Activated T-helper 2 cell treated with anti-CD3 and anti-CD28 coated beads, Interferon-gamma antibody, Interleukin-2, Interleukin-4, amounts not matched to agents 10 μg/mL and 5 μg/mL and 100 μg/mL, durations not matched to agents 14 hours and 24 hours and 36 hours (primary cell): ENCODE measurements around the gene FADS2. TPM values are rescaled to one million over a fixed set of nuclear protein-coding genes. Genes with fewer than 3 reads are reported as not detected.

Source experiments
- DNase-seq: peaks from one replicate; pipeline ENCODE4 v3.0.0; 2021; ENCODE audit warnings: low spot score
- H3K27ac Mint-ChIP-seq: one replicate; pipeline ENCODE4 v1.8.0; 2021; ENCODE audit warnings: mixed read lengths
- H3K27me3 Mint-ChIP-seq: one replicate; pipeline ENCODE4 v1.8.0; 2021; ENCODE audit warnings: low read depth, mixed read lengths
- H3K36me3 Mint-ChIP-seq: one replicate; pipeline ENCODE4 v1.8.0; 2021; ENCODE audit warnings: low read depth, mixed read lengths
- H3K4me1 Mint-ChIP-seq: one replicate; pipeline ENCODE4 v1.8.0; 2021; ENCODE audit warnings: low read depth, mixed read lengths
- H3K4me3 Mint-ChIP-seq: one replicate; pipeline ENCODE4 v1.8.0; 2021; ENCODE audit warnings: low read depth, mild to moderate bottlenecking, moderate library complexity, mixed read lengths
- H3K9me3 Mint-ChIP-seq: one replicate; pipeline ENCODE4 v1.8.0; 2021; ENCODE audit warnings: mixed read lengths
- intact Hi-C: fragments of 100-400 bp; cut with micrococcal nuclease; formaldehyde crosslinking; loops from one replicate; pipeline ENCODE4 v1.15.1; 2023
- total RNA-seq: library from RNA; stranded (reverse); gene quantifications from 2 replicates; pipeline ENCODE4 v1.2.3, GENCODE V29; 2022

The FADS2 gene
- total RNA-seq, 1 donor from 2014 or later: 366 TPM

GRCh38 chr11:61815790-61816735, 12.0 kb upstream of the FADS2 start:
- intact Hi-C loops: loop anchor here (1.0 to 2.0 kb wide), 5 partner anchors 12 to 829 kb away; partner anchors contain the start of genes FADS2, FEN1 and TMEM258
- H3K27ac Mint-ChIP-seq: peak overlapping the region; percentile 96
- peak; percentile 62 for DNase-seq
- H3K9me3 Mint-ChIP-seq: no peaks in the 10 kb centered on the region
- peak overlapping the region; percentile 99 for H3K4me3 Mint-ChIP-seq
- peaks cover 46% of the 10 kb centered on the region for H3K36me3 Mint-ChIP-seq
- peaks cover 22% of the 10 kb centered on the region for H3K4me1 Mint-ChIP-seq
- no peaks in the 10 kb centered on the region for H3K27me3 Mint-ChIP-seq

- Mint-ChIP-seq H3K4me3 (peak within 1 kb of the TSS; percentile 99), H3K27ac (peak within 1 kb of the TSS; percentile 96), H3K4me1 (peaks cover 20% of the 10 kb centered on the region), H3K27me3 (no peaks in the 10 kb centered on the region), H3K36me3 (peaks cover 40% of the 10 kb centered on the region), H3K9me3 (no peaks in the 10 kb centered on the region)
- peak; percentile 84 for DNase-seq
- intact Hi-C loops: loop anchor here (1.0 to 2.0 kb wide), 3 partner anchors 11 to 830 kb away; partner anchors contain the start of gene FADS2
These were observed 11.2 kb upstream of the FADS2 start, which contains the start of gene FADS1 for GRCh38 chr11:61816736-61817455. Gene FADS1, minus strand, starts transcription at chr11:61817003. Its CDS starts 74 bp downstream, at chr11:61816929.

DNA sequence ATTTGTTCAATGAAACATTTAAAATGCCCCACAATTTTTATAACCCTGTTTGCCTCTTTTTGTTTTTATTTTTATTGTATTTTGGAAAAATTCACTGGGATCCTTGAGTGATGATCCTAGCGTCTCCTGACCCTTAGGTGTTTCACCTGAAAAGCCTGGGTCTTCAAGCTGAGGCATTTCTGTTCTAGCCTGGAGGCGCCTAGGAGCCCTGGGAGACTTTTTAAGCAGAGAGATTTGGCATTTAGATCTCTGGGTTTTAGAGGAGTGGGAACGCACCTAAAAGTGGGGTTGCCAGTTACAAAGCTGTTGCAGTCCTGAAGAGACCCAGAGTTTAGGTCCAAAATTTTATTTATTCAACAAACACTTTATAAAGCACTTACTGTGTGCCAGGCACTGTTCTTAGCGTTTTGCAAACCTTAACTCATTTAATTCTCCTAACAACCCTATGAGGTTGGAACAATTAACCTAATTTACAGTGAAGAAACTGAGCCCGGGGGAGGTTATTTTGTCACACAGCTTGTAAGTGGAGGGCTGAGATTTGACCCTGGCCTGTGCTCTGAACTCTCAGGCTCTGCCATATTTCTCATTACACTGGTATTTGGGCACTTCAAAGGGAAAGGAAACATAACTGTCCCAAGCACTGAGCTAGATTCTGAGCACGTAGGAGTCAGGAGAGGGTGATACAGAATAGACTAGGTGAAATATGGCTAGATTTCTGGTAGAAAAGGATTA, 10.5 kb upstream of the FADS2 start:
- DNase-seq: no peak
- intact Hi-C loops: loop anchor here (2.0 kb wide), 1 partner anchor 831 kb away; no protein-coding TSS in a partner anchor
- Mint-ChIP-seq H3K4me1 (peaks cover 19% of the 10 kb centered on the region), H3K9me3 (no peaks in the 10 kb centered on the region), H3K4me3 (peak overlapping the region; percentile 99), H3K36me3 (peaks cover 32% of the 10 kb centered on the region), H3K27ac (peak overlapping the region; percentile 12), H3K27me3 (no peaks in the 10 kb centered on the region)

- H3K4me3 Mint-ChIP-seq: no peak overlapping the region
- no peak overlapping the region for H3K27ac Mint-ChIP-seq
- no peaks in the 10 kb centered on the region for H3K9me3 Mint-ChIP-seq
- peaks cover 7% of the 10 kb centered on the region for H3K4me1 Mint-ChIP-seq
- no peaks in the 10 kb centered on the region for H3K27me3 Mint-ChIP-seq
- intact Hi-C loops: no loop called here
- DNase-seq: no peak
- peaks cover 10% of the 10 kb centered on the region for H3K36me3 Mint-ChIP-seq
These were observed 7.9 kb upstream of the FADS2 start for GRCh38 chr11:61820174-61820573.

- DNase-seq: no peak
- Mint-ChIP-seq H3K36me3 (peaks cover 39% of the 10 kb centered on the region), H3K27ac (peak overlapping the region; percentile 95), H3K27me3 (no peaks in the 10 kb centered on the region), H3K9me3 (no peaks in the 10 kb centered on the region), H3K4me3 (peak overlapping the region; percentile 97), H3K4me1 (peaks cover 38% of the 10 kb centered on the region)
- intact Hi-C loops: no loop called here
These were observed 1.1 kb upstream of the FADS2 start for GRCh38 chr11:61826930-61827570.

- no peaks in the 10 kb centered on the region for H3K9me3 Mint-ChIP-seq
These were observed 204 bp downstream of the FADS2 start for GRCh38 chr11:61828379-61828628.

DNA sequence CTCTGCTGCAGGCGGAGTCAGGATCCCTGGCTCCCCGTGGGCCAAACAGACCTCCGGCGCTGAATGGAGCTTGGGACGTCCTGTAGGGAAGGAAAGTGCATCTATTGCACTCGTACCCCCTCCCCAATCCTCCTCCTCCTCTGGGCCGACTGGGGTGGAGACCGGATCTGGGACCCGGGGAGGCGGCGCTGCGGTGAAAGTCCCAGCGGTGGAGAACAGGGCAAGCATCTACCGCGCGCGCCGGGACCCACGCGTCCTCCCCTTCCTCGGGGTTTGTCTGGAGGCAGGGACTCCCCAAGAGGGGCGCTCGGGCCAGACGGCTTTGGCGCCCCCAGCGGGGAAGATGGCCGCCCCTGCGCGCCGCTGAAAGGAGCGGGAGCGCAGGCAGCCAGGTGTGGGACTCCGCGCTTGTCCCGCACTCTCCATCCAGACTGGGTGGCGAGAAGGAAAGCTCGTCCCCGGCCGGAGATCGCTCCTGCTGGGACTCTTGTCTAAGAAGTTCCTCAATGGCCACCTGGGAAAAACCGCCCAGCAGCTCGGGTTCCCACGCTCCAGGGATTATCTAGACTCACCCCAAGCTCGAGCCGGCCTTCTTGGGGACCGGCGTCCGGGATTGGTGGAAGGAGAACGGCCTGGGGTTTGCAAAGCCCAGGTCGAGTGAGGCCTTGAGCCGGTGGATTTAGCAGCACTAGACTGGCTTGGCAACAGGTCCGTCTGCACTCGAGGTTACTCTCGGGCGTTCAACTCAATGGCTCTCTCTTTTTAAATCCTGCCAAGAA, 718 bp downstream of the FADS2 start:
- H3K4me3 Mint-ChIP-seq: peak overlapping the region; percentile 97
- H3K27me3 Mint-ChIP-seq: no peaks in the 10 kb centered on the region
- peaks cover 54% of the 10 kb centered on the region for H3K4me1 Mint-ChIP-seq
- peak; percentile 53 for DNase-seq
- H3K36me3 Mint-ChIP-seq: peaks cover 55% of the 10 kb centered on the region
- H3K27ac Mint-ChIP-seq: peak overlapping the region; percentile 95
- intact Hi-C loops: loop anchor here (1.0 kb wide), 2 partner anchors 13 to 32 kb away; no protein-coding TSS in a partner anchor
- H3K9me3 Mint-ChIP-seq: no peaks in the 10 kb centered on the region

More at GRCh38 chr11:61828379-61828628, 204 bp downstream of the FADS2 start:
- Mint-ChIP-seq H3K36me3 (peaks cover 49% of the 10 kb centered on the region), H3K27ac (peak overlapping the region; percentile 95), H3K4me1 (peaks cover 49% of the 10 kb centered on the region), H3K27me3 (no peaks in the 10 kb centered on the region), H3K4me3 (peak overlapping the region; percentile 97)
- intact Hi-C loops: loop anchor here (1.0 kb wide), 2 partner anchors 12 to 31 kb away; no protein-coding TSS in a partner anchor
- no peak for DNase-seq

DNA sequence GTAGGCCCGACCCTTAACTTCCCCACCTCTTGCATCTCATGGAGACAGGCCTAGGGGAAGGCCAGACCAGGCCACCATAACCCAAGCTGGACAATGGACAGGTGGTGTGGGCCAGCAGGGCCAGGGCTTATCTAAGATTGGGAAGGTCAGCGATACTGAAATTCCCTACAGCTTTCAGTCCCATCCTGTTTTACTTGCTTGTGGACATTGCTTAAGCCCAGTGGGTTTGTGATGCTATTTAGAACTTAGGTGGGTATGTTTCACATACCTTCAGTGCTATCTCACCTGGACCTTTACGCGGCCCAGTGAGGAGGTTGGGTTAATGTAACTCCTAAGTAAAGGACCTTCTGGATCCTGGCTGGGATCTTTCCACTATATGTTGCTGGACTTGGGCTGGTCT, 1.7 kb downstream of the FADS2 start:
- Mint-ChIP-seq H3K27ac (peak overlapping the region; percentile 95), H3K4me1 (peaks cover 60% of the 10 kb centered on the region)
- intact Hi-C loops: loop anchor here (5.0 kb wide), 1 partner anchor 142 kb away; no protein-coding TSS in a partner anchor

GRCh38 chr11:61830237-61831105, 2.4 kb downstream of the FADS2 start:
- intact Hi-C loops: loop anchor here (5.0 kb wide), 1 partner anchor 142 kb away; no protein-coding TSS in a partner anchor
- H3K27ac Mint-ChIP-seq: peak overlapping the region; percentile 86
- no peaks in the 10 kb centered on the region for H3K27me3 Mint-ChIP-seq

More for the DNA sequence above, 1.7 kb downstream of the FADS2 start:
- H3K36me3 Mint-ChIP-seq: peaks cover 57% of the 10 kb centered on the region
- peak overlapping the region; percentile 97 for H3K4me3 Mint-ChIP-seq
- no peak for DNase-seq
- H3K9me3 Mint-ChIP-seq: no peaks in the 10 kb centered on the region
- H3K27me3 Mint-ChIP-seq: no peaks in the 10 kb centered on the region

GRCh38 chr11:61832207-61832606, 4.1 kb downstream of the FADS2 start:
- intact Hi-C loops: loop anchor here (5.0 kb wide), 1 partner anchor 140 kb away; no protein-coding TSS in a partner anchor
- H3K9me3 Mint-ChIP-seq: no peaks in the 10 kb centered on the region
- H3K4me1 Mint-ChIP-seq: peaks cover 58% of the 10 kb centered on the region
- peak overlapping the region; percentile 99 for H3K27ac Mint-ChIP-seq
- H3K27me3 Mint-ChIP-seq: no peaks in the 10 kb centered on the region
- H3K36me3 Mint-ChIP-seq: peaks cover 60% of the 10 kb centered on the region
- DNase-seq: no peak
- peak overlapping the region; percentile 97 for H3K4me3 Mint-ChIP-seq

More at GRCh38 chr11:61830237-61831105, 2.4 kb downstream of the FADS2 start:
- peaks cover 65% of the 10 kb centered on the region for H3K4me1 Mint-ChIP-seq
- no peak for DNase-seq
- H3K4me3 Mint-ChIP-seq: peak overlapping the region; percentile 97
- H3K9me3 Mint-ChIP-seq: no peaks in the 10 kb centered on the region
- peaks cover 60% of the 10 kb centered on the region for H3K36me3 Mint-ChIP-seq
